Fibroblast of skin of left biceps (primary cell): ENCODE data around the gene MGMT.

Experiments used
- DNase-seq, 2 experiments: peaks; one replicate each; pipeline ENCODE4 v3.0.0-alpha.2; 2013; ENCODE audit warnings: low read depth in 2 of 2

Gene MGMT

DNA sequence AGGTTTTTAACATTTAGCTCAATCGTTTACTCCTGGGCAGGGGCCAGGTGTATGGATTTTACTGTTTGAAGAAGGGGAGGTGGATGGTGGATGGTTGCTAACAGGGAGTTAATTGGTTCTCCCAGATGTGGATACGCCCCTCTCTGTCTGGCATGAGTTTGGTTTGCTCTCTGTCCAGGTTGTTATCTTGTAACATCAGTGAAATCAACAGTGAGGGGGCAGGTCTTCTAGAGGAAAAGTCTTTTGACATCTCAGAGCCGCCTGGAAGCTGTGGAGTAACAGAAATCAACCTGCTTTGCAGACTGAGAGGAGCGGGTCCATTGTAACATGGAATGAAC lies 243.4 kb downstream of the MGMT start:
- no peak for DNase-seq

DNA sequence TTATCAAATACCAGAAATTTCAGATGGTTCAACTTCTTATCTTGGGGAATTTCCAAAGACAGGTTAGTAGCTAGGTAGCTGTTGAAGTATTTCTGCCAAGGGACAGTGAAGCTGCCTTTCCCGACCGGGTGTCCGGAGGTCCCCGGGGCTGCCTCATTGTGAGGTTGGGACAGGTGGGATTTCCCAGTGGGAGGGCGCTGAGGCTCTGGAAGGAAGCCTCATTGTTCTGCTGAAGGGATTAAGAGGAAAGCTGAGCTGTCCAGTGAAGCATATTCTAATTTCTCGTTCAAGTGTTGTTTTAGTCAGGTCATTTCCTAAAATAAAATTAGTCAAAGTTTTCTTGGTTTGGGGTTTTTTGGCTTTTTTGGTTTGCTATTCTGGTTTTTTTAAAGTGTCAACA lies 244.2 kb downstream of the MGMT start:
- DNase-seq = no peak

DNA sequence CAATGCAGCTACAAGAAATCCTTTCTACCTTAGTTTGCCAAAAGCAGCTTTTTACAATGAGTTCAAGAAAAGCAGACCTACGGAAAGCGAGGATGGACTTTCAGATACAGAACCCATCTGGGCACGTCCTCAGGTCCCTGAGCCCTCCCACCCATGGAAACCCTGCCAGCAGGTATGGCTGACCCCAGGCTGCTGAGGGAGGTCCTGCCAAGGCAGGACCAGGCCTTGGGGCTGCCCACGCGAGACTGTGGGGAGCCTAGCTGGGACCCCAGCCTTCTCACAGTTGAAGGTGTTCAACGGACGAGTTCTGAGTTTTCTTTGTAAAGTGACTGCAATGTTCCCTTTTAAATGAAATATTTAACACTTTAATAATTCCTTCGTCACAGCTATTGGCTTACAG lies 245.0 kb downstream of the MGMT start:
- DNase-seq = no peak

DNA sequence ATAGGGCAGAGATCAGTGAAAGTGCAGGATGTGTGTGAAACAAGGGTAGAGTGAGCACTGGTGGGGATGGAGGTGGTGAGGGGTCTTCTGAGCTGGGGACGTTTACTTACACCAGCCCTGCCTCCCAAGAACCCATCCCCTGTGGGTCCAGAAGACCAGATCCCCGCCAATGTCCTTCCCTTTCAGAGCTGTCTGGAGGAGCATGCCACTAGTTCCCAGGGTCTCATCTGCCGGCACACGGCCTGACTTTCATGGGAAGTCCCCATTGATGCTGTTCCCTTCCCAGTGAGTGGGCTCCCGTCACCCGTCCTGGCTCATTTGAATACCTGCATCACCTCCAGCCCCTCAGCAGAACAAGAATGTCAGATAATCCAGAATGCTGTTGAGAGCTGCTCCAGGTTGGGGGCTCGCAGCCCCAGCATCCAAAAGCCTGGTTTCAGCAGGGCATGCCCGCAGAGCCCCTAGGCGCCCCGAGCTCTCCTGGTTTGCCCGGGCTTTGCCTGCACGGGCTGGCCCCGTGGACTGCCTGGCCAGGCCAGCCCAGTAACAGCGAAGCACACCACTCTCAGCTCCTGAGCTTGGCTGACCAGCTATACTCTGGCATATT lies 246.7 kb downstream of the MGMT start:
- no peak for DNase-seq

DNA sequence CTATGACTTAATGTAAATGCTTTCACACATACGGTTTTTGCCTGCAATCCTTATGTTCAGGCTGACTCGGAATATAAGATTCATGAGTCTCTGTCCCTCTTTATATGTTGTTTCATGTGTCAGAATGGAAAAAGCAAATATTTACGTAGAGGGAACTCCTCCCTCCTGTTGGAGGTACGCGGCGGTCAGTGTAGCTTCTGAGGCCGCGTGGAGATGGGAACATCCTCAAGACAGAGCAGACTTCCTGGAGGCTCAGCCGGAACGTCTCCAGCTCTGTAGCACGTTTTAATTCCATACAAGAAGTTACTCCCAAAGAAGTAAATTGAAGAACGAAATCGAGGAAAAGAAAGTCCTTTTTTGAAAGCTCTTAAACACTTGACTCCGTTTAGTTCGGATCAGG lies 248.8 kb downstream of the MGMT start:
- DNase-seq = no peak

DNA sequence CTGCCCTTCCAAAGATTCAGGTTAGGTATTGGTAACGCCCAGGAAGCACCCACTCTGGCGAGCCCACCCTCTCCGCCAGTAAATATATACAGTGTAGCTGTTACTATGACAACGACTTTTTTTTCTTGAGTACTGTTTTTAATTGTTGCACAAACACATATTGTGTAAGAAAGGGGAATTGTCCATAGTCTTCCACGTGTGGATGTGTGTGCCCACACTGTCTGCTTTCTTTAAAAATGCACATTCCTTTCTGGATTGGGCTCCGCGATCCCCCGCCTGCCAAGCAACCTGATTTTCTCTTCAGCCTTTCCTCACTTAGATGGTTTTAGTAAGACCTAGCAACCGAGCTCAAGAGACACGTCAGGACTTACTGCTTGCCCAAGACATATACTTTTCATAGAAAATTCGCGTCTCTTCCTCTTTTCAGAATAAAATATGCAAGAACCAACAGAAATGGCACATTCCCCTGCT lies 249.2 kb downstream of the MGMT start:
- DNase-seq = no peak

DNA sequence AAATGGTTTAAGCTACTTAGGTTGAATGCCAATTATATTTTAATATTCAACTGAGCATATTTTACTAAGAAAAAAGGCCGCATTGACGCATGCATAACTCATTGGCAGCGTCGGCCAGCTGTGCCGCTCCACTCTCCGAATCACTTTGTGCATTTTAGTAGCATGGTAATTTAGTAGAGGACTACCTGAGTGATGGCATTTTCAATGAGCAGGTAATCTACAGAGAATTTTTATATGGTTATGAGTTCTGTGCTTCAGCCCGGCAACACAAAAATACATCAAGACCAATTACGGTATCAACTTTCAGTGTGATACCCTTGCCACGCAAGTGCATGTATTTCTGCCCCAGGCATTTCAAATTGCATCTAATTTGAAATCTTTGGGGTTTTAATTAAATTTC lies 249.8 kb downstream of the MGMT start:
- DNase-seq = no peak

DNA sequence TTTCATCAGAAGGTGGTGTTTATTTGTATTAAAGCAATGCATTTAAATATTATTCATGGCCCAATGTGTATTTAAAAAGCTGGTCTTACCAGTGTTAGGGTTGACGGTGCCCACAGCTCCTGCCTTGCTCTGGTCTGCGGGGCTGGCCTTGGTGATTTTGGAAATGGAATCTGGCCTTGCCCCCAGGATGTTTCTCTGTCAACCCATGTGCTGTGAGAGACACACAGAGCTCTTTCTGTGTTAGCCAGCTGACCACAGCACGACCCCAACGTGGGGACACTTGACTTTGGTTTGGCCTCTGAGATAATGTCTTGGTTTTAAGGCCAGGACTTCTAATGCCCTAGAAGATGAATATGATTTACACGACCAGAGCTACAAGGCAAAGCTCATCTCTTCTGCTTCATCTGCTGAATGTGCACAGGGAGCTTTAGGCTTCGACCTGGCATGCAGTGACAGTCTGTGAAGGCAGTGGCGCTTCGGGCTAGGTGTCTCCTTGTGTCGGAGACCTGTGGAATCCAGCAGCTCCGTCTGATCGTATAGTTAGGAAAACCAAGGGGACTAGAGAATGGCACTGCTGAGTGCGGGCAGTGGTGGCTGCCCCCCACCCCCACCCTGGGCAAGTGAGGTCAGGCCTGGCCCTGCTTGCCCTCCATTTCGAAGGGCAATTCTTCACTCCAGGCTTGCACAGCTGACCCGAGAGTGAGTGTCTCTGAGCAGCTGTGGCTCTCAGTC lies 250.9 kb downstream of the MGMT start:
- DNase-seq = no peak

DNA sequence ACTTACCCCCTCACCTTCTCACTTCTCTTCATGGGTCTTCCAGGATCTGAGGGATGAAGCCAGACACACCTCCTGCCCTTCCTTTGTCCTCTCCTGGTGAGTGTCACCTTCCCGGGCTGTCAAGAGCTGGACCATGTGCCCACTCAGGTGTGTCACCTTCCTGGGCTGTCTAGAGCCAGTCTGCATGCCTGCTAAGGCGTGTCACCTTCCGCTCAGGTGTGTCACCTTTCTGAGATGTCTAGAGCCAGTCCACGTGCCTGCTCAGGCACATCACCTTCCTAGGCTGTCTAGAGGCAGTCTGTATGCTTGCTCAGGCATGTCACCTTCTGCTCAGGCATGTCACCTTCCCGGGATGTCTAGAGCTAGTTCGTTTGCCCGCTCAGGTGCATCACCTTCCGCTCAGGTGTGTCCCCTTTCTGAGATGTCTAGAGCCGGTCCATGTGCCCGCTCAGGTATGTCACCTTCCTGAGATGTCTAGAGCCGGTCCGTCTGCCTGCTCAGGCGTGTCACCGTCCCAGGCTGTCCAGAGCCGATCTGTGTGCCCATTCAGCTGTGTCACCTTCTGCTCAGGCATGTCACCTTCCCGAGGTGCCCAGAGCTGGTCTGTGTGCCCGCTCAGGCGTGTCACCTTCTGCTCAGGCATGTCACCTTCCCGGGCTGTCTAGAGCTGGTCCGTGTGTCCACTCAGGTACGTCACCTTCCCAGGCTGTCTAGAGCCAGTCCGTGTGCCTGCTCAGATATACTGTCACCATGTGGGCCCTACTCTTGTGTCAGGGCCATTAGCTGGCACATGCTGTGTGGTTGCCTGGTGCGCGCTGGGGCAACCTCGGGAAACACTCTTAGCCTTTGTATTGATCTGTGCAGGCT lies 251.7 kb downstream of the MGMT start:
- DNase-seq = no peak

DNA sequence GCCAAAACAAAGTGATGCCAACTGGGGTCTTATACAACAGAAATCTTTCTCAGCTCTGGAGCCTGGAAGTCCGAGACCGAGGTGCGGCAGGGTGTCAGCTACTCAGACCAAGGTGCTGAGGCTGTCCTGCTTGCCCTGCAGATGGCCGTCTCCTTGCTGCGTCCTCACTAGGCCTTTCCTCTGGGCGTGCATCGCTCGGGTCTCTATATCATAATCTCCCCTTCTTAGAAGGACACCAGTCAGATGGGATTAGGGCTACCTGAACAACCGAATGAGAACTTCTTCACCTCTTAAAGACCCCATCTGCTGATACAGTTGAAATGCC lies 252.3 kb downstream of the MGMT start:
- no peak for DNase-seq

DNA sequence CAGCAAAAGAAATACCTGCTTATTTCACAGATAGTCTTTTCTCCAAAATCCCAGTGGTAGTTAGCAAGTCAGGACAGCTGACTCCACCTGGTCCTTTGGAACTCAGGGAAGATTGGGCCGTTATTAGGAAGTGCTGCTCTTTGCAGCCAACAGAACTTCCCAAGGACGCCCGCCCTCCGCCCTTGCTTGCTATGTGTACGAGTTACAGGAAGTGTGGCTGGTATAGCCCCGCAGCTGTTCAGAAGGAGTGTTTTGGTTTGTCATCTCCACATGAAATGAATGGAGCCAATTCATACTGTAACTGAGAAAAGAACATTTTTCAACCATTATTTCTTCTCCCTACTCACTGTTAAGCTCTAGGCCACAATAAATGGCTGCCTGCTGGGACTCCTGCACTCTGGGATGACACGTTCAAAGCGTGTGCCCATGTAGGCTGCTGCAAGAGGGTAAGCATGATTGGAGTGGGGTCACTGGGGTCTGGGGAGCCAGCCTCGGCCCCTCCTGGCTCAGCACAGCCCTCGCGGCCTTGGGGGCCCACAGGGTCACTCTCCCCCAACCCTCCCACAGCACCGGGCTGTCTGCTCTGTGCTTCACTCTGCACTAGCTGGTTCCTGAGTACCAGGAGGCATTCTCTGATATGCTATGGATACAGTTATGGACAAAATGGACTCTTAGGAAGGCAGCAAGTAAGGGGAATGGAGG lies 253.0 kb downstream of the MGMT start:
- DNase-seq = no peak

DNA sequence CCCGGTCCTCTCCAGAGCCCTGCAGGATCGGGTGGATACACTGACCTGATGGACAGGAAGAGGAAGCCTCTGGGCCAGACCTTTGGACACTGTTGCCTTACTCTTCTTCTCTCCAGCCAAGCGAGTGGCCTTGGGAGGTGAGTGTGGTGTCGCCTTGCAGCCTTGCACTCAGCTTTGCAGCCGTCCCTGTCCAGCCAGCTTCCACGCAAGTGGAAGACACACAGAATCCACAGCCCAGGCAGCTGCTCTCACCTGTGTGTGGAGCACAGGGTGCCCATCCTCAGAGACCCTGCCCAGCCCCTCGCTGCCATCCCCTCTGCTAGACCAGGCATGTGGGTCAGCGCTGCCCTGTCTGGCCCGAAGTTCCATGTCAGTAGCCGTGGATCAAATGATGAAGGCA lies 258.0 kb downstream of the MGMT start:
- DNase-seq = no peak

DNA sequence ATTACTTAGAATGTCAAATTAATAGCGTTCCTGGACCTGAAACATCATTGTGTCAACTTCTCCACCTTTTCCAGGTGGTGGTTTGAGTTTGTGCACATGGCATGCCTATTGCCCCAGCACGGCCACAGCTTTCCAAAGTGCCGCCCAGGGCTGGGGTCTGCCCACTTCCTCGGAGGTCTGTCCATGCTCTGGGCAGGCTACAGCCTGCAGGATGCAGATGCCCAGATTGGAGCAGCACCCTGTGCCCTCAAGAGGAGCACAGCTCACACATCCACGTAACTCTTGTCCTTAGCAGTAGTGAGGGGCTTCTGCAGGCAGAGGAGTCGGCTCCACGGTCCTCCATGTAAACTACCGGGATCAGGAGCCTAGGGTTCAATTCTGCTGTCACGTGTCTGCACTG lies 258.4 kb downstream of the MGMT start:
- no peak for DNase-seq

DNA sequence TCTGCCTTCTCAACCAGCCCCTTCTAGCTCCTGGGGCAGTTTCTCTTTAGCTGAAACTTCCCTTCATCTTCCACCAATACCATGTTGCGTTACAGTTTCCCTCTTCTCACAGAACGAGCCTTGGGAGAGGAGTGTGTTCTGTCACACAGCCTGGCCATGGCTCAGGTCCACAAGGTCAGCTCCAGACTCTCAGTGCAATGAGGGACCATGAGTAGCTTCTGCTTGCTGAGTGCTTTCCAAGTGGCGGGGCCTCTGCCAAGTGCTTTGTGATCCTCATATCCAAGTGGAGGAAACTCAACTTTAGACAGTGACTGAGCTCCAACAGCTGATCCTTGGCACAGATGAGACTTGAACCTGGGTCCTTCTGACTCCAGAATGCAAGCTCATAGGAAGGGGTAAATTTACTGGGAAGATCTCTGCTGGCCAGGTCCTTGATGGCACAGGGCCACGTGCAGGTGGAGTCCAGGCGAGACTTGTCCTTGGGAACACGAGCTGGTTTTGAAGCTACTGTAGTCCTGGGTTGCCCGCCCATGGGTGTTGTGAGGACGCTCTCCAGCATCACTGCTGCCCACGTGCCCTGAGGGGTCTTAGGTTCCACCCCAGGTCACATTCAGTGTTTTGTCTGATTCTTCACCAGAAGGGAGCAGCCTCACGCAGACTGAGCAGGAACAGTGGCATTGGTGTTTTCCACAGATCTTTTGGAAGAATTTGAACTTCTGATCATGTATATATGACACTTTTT lies 259.0 kb downstream of the MGMT start:
- DNase-seq = no peak

DNA sequence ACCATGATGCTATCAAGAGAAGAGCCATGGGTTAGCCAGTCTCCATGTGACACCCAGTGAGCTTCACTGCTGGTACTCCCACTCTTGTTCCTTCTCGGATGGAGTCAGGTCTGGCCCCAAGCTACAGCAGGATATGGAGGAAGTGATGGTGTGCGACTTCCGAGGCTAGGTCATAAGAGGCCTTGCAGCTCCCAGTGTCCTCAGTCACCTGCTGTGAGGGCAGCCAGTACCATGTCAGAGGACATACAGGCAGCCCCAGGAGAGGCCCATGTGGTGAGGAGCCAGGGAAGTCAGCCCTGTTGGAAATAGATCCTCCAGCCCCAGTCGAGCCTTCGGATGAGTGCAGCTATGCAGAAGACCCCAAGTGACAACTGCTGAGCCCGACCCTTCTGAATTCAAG lies 260.0 kb downstream of the MGMT start:
- DNase-seq = no peak

DNA sequence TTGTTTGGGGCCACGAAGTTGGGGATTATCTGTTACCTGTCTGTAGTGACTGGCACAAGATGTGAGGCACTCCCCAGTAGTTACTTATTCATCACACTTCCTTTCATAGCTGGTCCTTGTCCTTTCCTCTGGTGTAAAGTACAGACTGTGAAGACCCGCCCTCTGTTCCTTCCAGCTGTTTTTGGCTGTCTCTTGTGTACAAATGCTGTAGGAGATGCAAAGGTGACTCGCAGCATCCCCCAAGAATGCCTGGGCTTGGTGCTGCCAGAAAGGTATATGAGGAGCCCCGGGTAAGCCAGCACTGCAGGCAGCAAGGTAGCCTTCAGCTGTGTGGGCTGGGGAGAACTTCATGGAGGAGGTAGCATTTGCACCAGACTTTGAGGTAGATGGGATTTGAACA lies 260.5 kb downstream of the MGMT start:
- no peak for DNase-seq

DNA sequence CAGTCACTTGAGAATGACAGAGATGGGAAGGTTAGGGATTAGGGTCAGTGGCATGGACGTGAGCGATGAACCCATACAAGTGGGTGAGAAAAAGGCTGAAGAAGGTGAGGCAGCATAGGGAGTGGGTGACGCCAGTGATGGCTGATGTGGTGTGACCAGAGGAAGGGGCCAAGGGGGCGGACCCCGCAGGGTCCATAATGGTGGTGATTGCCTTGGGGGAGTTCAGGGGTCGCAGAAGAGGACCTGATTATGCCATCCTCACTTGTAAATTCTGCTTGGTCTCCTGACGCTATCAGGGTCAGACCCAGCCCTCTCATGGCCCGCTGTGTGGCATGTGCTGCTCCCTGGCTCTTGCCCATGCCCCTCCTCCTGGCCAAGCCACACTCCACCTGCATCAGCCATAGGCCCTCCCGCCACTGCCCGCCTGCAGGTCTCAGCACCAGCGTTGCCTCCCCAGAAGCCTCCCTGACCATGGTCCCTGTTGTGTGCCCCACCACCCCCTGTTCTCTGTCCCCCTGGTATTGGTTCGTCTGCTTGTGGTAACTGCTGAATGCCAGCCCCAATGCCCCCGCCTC lies 261.3 kb downstream of the MGMT start:
- DNase-seq = no peak

DNA sequence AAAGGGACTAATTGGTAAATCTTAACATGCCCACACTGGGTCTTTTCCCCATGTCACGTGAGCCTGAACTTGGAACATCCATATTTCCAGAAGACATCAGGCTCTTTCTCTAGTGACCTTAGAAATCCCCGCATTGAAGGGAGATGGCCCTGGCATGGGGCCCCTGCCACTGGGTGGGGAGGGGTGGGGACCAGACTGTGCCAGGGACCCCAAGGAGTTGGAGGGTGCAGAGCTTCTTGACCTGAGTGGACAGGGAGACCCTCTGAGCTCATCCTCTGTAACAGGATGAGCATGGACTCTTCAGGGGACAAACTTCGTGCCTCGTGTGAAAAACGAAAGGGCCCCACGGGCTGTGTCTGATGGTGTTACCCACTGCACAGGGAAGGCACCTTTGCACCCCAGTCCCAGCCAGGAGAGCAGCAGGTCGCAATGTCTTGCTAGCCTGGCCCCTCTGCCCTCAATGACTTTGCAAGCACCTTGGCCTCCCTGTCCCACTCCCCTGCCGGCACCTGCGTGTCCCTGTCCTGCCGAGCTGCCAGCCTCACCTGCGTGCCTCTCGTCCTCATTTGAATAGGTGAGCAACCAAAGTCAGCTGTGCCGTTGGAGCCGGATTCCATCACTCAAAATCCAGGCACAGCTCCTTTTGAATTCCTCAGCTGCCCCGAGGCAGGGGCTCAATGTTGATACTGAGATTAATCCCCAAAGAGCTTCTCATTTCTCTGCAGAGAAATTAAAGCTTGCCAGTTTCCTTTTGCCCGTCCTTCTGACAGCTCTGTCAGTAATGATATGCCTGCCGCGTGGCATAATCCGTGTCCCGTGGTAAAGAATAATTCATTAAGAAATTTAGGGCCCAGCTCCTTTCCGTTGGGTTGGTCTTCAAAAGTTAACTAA lies 262.1 kb downstream of the MGMT start:
- no peak for DNase-seq

DNA sequence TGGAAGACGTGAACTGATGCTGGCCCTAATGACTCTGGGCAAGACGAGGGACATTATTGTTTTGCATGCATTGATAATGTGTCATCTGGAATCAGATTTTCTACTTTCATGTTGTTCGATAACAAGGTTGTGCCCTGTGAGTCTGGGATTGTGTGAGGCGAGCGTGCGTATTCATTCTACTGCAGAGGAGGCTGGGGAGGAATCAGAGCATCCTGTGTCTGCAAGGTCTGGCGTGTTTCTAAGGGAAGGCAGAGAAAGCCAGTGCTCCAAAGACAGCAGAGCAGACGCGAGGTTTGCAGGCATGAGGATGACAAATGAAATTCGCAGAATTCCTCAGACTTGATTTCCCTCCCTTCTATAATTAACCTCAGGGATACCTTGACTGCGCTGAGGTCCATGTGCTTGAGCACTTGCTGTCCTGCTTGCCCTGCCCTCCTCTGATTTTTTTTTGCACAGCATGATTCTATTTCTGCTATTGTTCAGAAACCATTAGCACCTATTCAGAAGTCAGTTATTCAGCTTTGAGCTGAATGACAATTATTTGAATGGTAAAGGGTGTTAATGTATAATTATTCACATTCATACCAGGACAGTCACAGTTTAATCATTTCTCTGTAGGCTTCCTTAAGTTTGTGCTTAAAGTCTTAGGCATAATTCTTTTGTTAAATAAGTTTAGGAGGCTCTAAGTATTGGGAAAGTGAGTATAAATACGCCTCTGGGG lies 263.4 kb downstream of the MGMT start:
- no peak for DNase-seq

DNA sequence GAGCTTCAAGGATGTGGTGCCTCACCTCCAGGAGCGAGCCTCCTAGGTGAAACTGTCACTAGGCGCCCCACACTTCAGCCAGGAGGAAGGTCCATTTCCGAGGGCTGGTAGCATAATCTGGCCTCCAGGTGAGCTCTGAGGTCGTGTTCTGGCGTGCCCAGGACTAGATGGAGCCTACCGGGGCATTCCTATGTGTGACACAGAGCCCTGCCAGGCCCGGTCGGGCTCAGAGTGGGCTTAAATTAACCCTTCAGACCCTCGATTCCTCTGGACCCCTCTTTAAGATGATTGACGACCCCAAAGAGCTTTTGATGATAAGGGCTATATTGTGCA lies 263.9 kb downstream of the MGMT start:
- DNase-seq = no peak
